Skeletal muscle tissue (tissue), 4 donors: ENCODE data around the gene DCAF10. TPM values are rescaled to one million over a fixed set of nuclear protein-coding genes. Genes with fewer than 3 reads are reported as not detected.

ENCODE experiments used
- H3K27ac ChIP-seq: one replicate; pipeline ENCODE4 v1.7.0; 2013; ENCODE audit warnings: mild to moderate bottlenecking, low read depth, low read length, inconsistent platforms
- H3K27me3 ChIP-seq, 3 donors: one replicate each; pipeline ENCODE4 v1.7.0; 2013; ENCODE audit warnings: low read length in 3 of 3; ENCODE audit not compliant: control insufficient read depth in 3 of 3, insufficient read depth in 3 of 3
- H3K36me3 ChIP-seq, 3 donors: one replicate each; pipeline ENCODE4 v1.7.0; 2013; ENCODE audit warnings: low read length in 3 of 3; ENCODE audit not compliant: control insufficient read depth in 3 of 3, insufficient read depth in 3 of 3
- H3K4me1 ChIP-seq, 3 donors: one replicate each; pipeline ENCODE4 v1.7.0; 2013; ENCODE audit warnings: low read length in 3 of 3, mild to moderate bottlenecking in 3 of 3; ENCODE audit not compliant: control insufficient read depth in 3 of 3, insufficient read depth in 3 of 3
- H3K4me3 ChIP-seq, 3 donors: one replicate each; pipeline ENCODE4 v1.7.0; 2013; ENCODE audit warnings: low read length in 3 of 3
- H3K9ac ChIP-seq, 3 donors: one replicate each; pipeline ENCODE4 v1.7.0; 2013; ENCODE audit warnings: low read length in 3 of 3, mild to moderate bottlenecking in 3 of 3, moderate library complexity in 2 of 3, low read depth in 1 of 3
- H3K9me3 ChIP-seq, 3 donors: one replicate each; pipeline ENCODE4 v1.7.0; 2013; ENCODE audit warnings: low read length in 3 of 3; ENCODE audit not compliant: control insufficient read depth in 3 of 3
- total RNA-seq: library from RNA; depleted of rRNA; stranded (reverse); fragments of >200 nt; gene quantifications from one replicate; pipeline ENCODE4 v1.2.3, GENCODE V29; 2014
- donor health status: Osteomylitis.

DCAF10 gene
- total RNA-seq, 1 donor from 2014 or later, result 13.6 TPM

GRCh38 chr9:37914701-37915358 lies 114.2 kb downstream of the DCAF10 start:
- Histone ChIP-seq H3K27me3 (no peaks in the 10 kb centered on the region), H3K36me3 (peaks cover 0 to 3% (median 2%) of the 10 kb centered on the region in 3 donors), H3K27ac (no peak overlapping the region), H3K9ac (no peak overlapping the region), H3K4me3 (no peak overlapping the region), H3K9me3 (no peaks in the 10 kb centered on the region), H3K4me1 (peaks cover 3 to 11% (median 10%) of the 10 kb centered on the region in 3 donors)

GRCh38 chr9:37915911-37916470 lies 115.4 kb downstream of the DCAF10 start:
- H3K27ac ChIP-seq, result peak overlapping the region; percentile 78
- H3K9me3 ChIP-seq, result no peaks in the 10 kb centered on the region
- H3K27me3 ChIP-seq, result no peaks in the 10 kb centered on the region
- H3K4me3 ChIP-seq, result no peak overlapping the region
- H3K4me1 ChIP-seq, result peaks cover 3 to 11% (median 10%) of the 10 kb centered on the region in 3 donors
- peaks cover 0 to 3% (median 2%) of the 10 kb centered on the region in 3 donors for H3K36me3 ChIP-seq
- no peak overlapping the region for H3K9ac ChIP-seq

DNA sequence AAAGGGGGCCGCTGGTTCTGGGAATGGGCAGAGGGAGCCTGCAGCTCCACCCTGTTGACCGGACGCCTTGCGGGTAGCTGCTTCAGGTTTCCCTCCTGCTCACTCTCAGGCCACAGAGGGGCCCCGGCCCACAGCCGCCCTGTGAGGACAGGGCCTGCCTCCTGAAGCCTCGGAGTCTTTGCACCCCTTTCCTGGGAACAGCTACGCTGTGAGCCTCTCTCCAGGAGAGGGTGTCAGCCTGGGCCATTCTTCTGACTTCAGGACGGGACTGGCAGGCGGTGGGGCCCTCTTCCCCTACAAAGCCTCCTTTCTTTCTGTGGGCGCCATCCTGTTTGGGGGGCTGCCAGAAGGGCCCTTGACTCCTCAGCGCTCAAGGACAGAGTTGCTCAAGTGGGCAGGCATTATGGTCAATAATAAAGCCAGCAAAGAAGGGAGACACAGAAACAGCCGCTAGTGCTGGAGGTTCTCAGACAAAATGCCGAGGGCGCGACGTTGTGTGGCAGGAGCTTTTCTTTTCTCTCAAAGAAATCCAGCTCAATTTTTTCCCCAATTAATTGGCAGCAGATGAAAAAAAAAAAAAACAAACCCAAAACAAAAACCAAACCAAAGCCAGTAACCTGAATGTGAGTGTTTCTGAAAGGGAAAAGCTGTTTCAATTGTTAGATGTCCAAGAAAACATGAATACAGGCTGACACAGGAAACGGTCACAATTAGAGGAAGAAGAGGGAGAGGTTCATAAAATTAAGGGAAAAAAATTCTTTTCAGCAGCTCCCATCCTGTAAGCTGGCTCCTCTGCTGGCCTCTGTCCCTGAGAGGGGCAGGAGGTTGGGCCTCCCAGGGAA lies 116.1 kb downstream of the DCAF10 start:
- Histone ChIP-seq H3K4me1 (peaks cover 3 to 11% (median 10%) of the 10 kb centered on the region in 3 donors), H3K9me3 (no peaks in the 10 kb centered on the region), H3K27ac (peak overlapping the region; percentile 78), H3K36me3 (peaks cover 0 to 3% (median 2%) of the 10 kb centered on the region in 3 donors), H3K9ac (no peak overlapping the region), H3K4me3 (no peak overlapping the region), H3K27me3 (no peaks in the 10 kb centered on the region)

Other genes starting within 250 kb of the DCAF10 start
- gene FBXO10, start 224.4 kb upstream of the DCAF10 start, total RNA-seq, result 18.3 TPM
- gene TOMM5, start 208.2 kb upstream of the DCAF10 start, total RNA-seq, result 72.0 TPM
- gene FRMPD1, start 149.8 kb upstream of the DCAF10 start, total RNA-seq, result 6.3 TPM
- gene TRMT10B, start 47.0 kb upstream of the DCAF10 start, total RNA-seq, result 2.1 TPM
- 26.1 TPM for gene EXOSC3, start 15.7 kb upstream of the DCAF10 start, total RNA-seq
- gene SLC25A51, start 103.3 kb downstream of the DCAF10 start, total RNA-seq, result 26.6 TPM